A375 (cell line): ENCODE results near the gene PRAMEF12. TPM values are rescaled to one million over a fixed set of nuclear protein-coding genes. Genes with fewer than 3 reads are reported as not detected.

ENCODE experiments used
- total RNA-seq: library from RNA; depleted of rRNA; stranded (reverse); fragments of >200 nt; shearing (Covaris generic); gene quantifications from 2 replicates; pipeline ENCODE4 v1.2.3, GENCODE V29; 2014; rRNA removed

The PRAMEF12 gene
- total RNA-seq = not detected in 2 replicates

GRCh38 chr1:12773438-12773837 is at the start of gene PRAMEF12:
Gene PRAMEF12, plus strand, starts transcription at chr1:12773738. Its CDS starts 1,130 bp downstream, at chr1:12774868.

GRCh38 chr1:12745992-12746323 is 27.6 kb upstream of the PRAMEF12 start, which contains the start of gene CFAP107:
Gene CFAP107, plus strand, starts transcription at chr1:12746200. Its CDS starts 231 bp downstream, at chr1:12746431.

GRCh38 chr1:12791097-12791496 is 17.6 kb downstream of the PRAMEF12 start, which contains the start of gene PRAMEF1:
Gene PRAMEF1, plus strand, starts transcription at chr1:12791397. Its CDS starts 1,831 bp downstream, at chr1:12793228.

Other genes starting within 250 kb of the PRAMEF12 start
- 143 TPM in 2 replicates for gene DHRS3, start 155.5 kb upstream of the PRAMEF12 start, total RNA-seq
- gene AADACL4, start 129.7 kb upstream of the PRAMEF12 start, total RNA-seq = not detected in 2 replicates
- not detected in 2 replicates for gene AADACL3, start 57.6 kb upstream of the PRAMEF12 start, total RNA-seq
- gene CFAP107, start 27.5 kb upstream of the PRAMEF12 start, total RNA-seq = not detected in 2 replicates
- not detected in 2 replicates for gene PRAMEF1, start 17.7 kb downstream of the PRAMEF12 start, total RNA-seq
- gene PRAMEF11, start 57.7 kb downstream of the PRAMEF12 start, total RNA-seq = not detected in 2 replicates
- not detected in 2 replicates for gene HNRNPCL1, start 75.0 kb downstream of the PRAMEF12 start, total RNA-seq
- gene PRAMEF2, start 83.3 kb downstream of the PRAMEF12 start, total RNA-seq = not detected in 2 replicates
- gene PRAMEF4, start 112.5 kb downstream of the PRAMEF12 start, total RNA-seq = 0.11 TPM in 1 of 2 replicates, not detected in the other
- not detected in 2 replicates for gene PRAMEF10, start 124.5 kb downstream of the PRAMEF12 start, total RNA-seq
- not detected in 2 replicates for gene PRAMEF7, start 142.9 kb downstream of the PRAMEF12 start, total RNA-seq
- not detected in 2 replicates for gene PRAMEF6, start 173.8 kb downstream of the PRAMEF12 start, total RNA-seq